Glutamatergic neuron (in vitro differentiated cells): Measurements from ENCODE around the gene KHNYN. TPM values are rescaled to one million over a fixed set of nuclear protein-coding genes. Genes with fewer than 3 reads are reported as not detected.
"Not testable (repeated sequence)": the region's sequence is repeated elsewhere in the genome, so short reads cannot be mapped to it uniquely, and the experiment has no call there.

ENCODE experiments used
- DNase-seq: peaks from one replicate; pipeline ENCODE4 v3.0.0; 2022
- H3K27ac Mint-ChIP-seq: one replicate; pipeline ENCODE4 v1.8.0; 2020; ENCODE audit warnings: mild to moderate bottlenecking, mixed read lengths, inconsistent platforms; ENCODE audit not compliant: unreplicated experiment
- H3K27me3 Mint-ChIP-seq: one replicate; pipeline ENCODE4 v1.8.0; 2020; ENCODE audit warnings: mild to moderate bottlenecking, moderate library complexity, mixed read lengths, inconsistent platforms; ENCODE audit not compliant: unreplicated experiment
- H3K36me3 Mint-ChIP-seq: one replicate; pipeline ENCODE4 v1.8.0; 2020; ENCODE audit warnings: mild to moderate bottlenecking, mixed read lengths, inconsistent platforms; ENCODE audit not compliant: unreplicated experiment
- H3K4me1 Mint-ChIP-seq: one replicate; pipeline ENCODE4 v1.8.0; 2020; ENCODE audit warnings: mild to moderate bottlenecking, low read depth, mixed read lengths, inconsistent platforms; ENCODE audit not compliant: unreplicated experiment
- H3K4me3 Mint-ChIP-seq: one replicate; pipeline ENCODE4 v1.8.0; 2020; ENCODE audit warnings: mild to moderate bottlenecking, mixed read lengths, inconsistent platforms; ENCODE audit not compliant: unreplicated experiment
- H3K9me3 Mint-ChIP-seq: one replicate; pipeline ENCODE4 v1.8.0; 2020; ENCODE audit warnings: mild to moderate bottlenecking, moderate library complexity, mixed read lengths, inconsistent platforms; ENCODE audit not compliant: unreplicated experiment
- total RNA-seq: library from RNA; stranded (reverse); fragmentation: NEBNext Ultra II Directional; extraction: Animal tissue kit (Norgen Biotek cat#: 25700); gene quantifications from one replicate; pipeline ENCODE4 v1.2.1, GENCODE V29; 2021; ENCODE audit not compliant: unreplicated experiment
- TF ChIP-seq, protein P1 (sequence below): fragments of 200-600 bp; sonication (generic); IDR thresholded peaks from one replicate; pipeline ENCODE4 v1.5.0; 2021; ENCODE audit not compliant: partially characterized antibody, unreplicated experiment

KHNYN gene
- total RNA-seq, 1 donor from 2014 or later, result 28.9 TPM

GRCh38 chr14:24463884-24464785 is 34.4 kb downstream of the KHNYN start:
- no peak overlapping the region for H3K4me3 Mint-ChIP-seq
- H3K4me1 Mint-ChIP-seq, result no peaks in the 10 kb centered on the region
- DNase-seq, result no peak
- peaks cover 2% of the 10 kb centered on the region for H3K27me3 Mint-ChIP-seq
- H3K27ac Mint-ChIP-seq, result no peak overlapping the region
- TF ChIP-seq, protein P1, sequence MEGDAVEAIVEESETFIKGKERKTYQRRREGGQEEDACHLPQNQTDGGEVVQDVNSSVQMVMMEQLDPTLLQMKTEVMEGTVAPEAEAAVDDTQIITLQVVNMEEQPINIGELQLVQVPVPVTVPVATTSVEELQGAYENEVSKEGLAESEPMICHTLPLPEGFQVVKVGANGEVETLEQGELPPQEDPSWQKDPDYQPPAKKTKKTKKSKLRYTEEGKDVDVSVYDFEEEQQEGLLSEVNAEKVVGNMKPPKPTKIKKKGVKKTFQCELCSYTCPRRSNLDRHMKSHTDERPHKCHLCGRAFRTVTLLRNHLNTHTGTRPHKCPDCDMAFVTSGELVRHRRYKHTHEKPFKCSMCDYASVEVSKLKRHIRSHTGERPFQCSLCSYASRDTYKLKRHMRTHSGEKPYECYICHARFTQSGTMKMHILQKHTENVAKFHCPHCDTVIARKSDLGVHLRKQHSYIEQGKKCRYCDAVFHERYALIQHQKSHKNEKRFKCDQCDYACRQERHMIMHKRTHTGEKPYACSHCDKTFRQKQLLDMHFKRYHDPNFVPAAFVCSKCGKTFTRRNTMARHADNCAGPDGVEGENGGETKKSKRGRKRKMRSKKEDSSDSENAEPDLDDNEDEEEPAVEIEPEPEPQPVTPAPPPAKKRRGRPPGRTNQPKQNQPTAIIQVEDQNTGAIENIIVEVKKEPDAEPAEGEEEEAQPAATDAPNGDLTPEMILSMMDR, result no peak
- H3K36me3 Mint-ChIP-seq, result peaks cover 6% of the 10 kb centered on the region
- H3K9me3 Mint-ChIP-seq, result no peaks in the 10 kb centered on the region

- TF ChIP-seq, protein P1, result no peak
- H3K4me3 Mint-ChIP-seq, result no peak overlapping the region
Measured at GRCh38 chr14:24465368-24465767, 35.6 kb downstream of the KHNYN start.

GRCh38 chr14:24465805-24466204 is 36.1 kb downstream of the KHNYN start:
- no peak overlapping the region for H3K27ac Mint-ChIP-seq
- no peaks in the 10 kb centered on the region for H3K4me1 Mint-ChIP-seq
- TF ChIP-seq, protein P1, result no peak
- H3K27me3 Mint-ChIP-seq, result peaks cover 2% of the 10 kb centered on the region
- no peak overlapping the region for H3K4me3 Mint-ChIP-seq
- peaks cover 6% of the 10 kb centered on the region for H3K36me3 Mint-ChIP-seq
- DNase-seq, result no peak
- H3K9me3 Mint-ChIP-seq, result no peaks in the 10 kb centered on the region

More at GRCh38 chr14:24465368-24465767, 35.6 kb downstream of the KHNYN start:
- no peaks in the 10 kb centered on the region for H3K4me1 Mint-ChIP-seq
- peaks cover 6% of the 10 kb centered on the region for H3K36me3 Mint-ChIP-seq
- H3K27me3 Mint-ChIP-seq, result peaks cover 2% of the 10 kb centered on the region
- H3K9me3 Mint-ChIP-seq, result no peaks in the 10 kb centered on the region
- H3K27ac Mint-ChIP-seq, result no peak overlapping the region
- no peak for DNase-seq

DNA sequence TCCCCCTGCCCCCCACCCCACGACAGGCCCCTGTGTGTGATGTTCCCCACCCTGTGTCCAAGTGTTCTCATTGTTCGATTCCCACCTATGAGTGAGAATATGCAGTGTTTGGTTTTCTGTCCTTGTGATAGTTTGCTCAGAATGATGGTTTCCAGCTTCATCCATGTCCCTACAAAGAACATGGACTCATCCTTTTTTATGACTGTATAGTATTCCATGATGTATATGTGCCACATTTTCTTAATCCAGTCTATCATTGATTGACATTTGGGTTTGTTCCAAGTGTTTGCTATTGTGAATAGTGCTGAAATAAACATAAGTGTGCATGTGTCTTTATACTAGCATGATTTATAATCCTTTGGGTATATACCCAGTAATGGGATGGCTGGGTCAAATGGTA is 40.7 kb downstream of the KHNYN start:
- DNase-seq, H3K36me3 Mint-ChIP-seq, H3K27me3 Mint-ChIP-seq, H3K4me3 Mint-ChIP-seq, H3K9me3 Mint-ChIP-seq, H3K27ac Mint-ChIP-seq, H3K4me1 Mint-ChIP-seq: not testable (repeated sequence)

- H3K4me1 Mint-ChIP-seq, result no peaks in the 10 kb centered on the region
- DNase-seq, result no peak
- TF ChIP-seq, protein P1, result no peak
- H3K4me3 Mint-ChIP-seq, result no peak overlapping the region
- H3K9me3 Mint-ChIP-seq, result no peaks in the 10 kb centered on the region
- H3K27me3 Mint-ChIP-seq, result peaks cover 3% of the 10 kb centered on the region
- peaks cover 6% of the 10 kb centered on the region for H3K36me3 Mint-ChIP-seq
- no peak overlapping the region for H3K27ac Mint-ChIP-seq
Measured at GRCh38 chr14:24473211-24473610, 43.5 kb downstream of the KHNYN start.
